Measurements from ENCODE around the gene SLITRK3. TPM values are rescaled to one million over a fixed set of nuclear protein-coding genes. Genes with fewer than 3 reads are reported as not detected.

Gene SLITRK3, protein sequence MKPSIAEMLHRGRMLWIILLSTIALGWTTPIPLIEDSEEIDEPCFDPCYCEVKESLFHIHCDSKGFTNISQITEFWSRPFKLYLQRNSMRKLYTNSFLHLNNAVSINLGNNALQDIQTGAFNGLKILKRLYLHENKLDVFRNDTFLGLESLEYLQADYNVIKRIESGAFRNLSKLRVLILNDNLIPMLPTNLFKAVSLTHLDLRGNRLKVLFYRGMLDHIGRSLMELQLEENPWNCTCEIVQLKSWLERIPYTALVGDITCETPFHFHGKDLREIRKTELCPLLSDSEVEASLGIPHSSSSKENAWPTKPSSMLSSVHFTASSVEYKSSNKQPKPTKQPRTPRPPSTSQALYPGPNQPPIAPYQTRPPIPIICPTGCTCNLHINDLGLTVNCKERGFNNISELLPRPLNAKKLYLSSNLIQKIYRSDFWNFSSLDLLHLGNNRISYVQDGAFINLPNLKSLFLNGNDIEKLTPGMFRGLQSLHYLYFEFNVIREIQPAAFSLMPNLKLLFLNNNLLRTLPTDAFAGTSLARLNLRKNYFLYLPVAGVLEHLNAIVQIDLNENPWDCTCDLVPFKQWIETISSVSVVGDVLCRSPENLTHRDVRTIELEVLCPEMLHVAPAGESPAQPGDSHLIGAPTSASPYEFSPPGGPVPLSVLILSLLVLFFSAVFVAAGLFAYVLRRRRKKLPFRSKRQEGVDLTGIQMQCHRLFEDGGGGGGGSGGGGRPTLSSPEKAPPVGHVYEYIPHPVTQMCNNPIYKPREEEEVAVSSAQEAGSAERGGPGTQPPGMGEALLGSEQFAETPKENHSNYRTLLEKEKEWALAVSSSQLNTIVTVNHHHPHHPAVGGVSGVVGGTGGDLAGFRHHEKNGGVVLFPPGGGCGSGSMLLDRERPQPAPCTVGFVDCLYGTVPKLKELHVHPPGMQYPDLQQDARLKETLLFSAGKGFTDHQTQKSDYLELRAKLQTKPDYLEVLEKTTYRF
- total RNA-seq: 1 to 10 TPM in 1 of 2 donors, under 1 TPM in 1; 0.29 to 1.2 TPM
- long read RNA-seq, donor 1: 0 reads
- long read RNA-seq, donor 2: 0 reads

GRCh38 chr3:165195640-165196576 lies at the start of gene SLITRK3:
Gene SLITRK3 (minus strand): TSS chr3:165196384. CDS start chr3:165190830, 5,554 bp downstream.
- peak; percentile 58 for DNase-seq (ENCODE audit: low spot score)

DNA sequence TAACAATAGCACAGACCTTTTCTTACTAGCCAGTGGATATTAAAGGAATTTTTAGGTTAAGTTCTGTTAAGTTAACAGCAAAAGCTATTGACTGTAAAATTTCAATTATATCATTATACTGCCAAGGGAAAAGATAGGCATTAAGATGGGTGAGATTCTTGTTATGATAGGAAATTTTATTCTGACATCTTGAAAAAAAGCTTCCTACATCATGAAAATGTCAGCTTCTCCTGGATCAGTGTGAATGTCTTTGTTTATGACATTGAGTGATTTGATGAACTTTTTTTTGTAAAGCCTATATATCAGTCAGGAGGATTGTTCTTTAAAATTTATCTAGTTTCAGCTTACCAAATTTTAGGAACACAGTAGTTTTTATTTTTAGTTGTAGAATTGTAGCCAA lies 47.4 kb upstream of the SLITRK3 start:
- intact Hi-C loops (cut with DNase I): no loop called here
- DNase-seq (ENCODE audit: low spot score): no peak

More at GRCh38 chr3:165195640-165196576, at the start of gene SLITRK3:
- intact Hi-C loops (cut with DNase I): no loop called here

- DNase-seq (ENCODE audit: low spot score): no peak
- intact Hi-C loops (cut with DNase I): no loop called here
Observed at GRCh38 chr3:165233501-165234195, 37.5 kb upstream of the SLITRK3 start.

GRCh38 chr3:165225604-165226003 lies 29.4 kb upstream of the SLITRK3 start:
- no peak for DNase-seq (ENCODE audit: low spot score)
- intact Hi-C loops (cut with DNase I): no loop called here

DNA sequence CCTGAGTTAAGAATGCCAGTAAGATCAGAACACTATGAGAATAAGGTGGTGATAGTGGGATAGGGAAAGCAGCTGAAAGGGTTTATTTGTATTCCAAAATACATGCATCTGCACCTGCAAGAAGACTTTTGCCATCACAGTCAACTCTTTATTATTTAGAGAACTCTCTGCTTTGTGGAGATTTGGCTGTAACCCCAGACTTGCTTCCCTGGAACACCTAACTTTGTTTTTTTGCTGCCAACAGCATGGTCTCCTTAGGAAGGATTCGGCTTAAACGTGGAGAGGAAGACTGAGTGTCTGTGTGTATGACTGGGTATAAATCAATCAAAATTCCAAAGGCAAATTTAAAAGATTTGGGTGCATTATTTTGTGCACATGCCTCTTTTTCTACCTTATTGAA lies 21.6 kb upstream of the SLITRK3 start:
- no peak for DNase-seq (ENCODE audit: low spot score)
- intact Hi-C loops (cut with DNase I): no loop called here

- intact Hi-C loops (cut with DNase I): no loop called here
- no peak for DNase-seq (ENCODE audit: low spot score)
Observed at GRCh38 chr3:165212580-165212979, 16.4 kb upstream of the SLITRK3 start.

- DNase-seq (ENCODE audit: low spot score): no peak
- intact Hi-C loops (cut with DNase I): no loop called here
Observed at GRCh38 chr3:165211721-165212120, 15.5 kb upstream of the SLITRK3 start.

GRCh38 chr3:165210727-165211126 lies 14.5 kb upstream of the SLITRK3 start:
- no peak for DNase-seq (ENCODE audit: low spot score)
- intact Hi-C loops (cut with DNase I): no loop called here

DNA sequence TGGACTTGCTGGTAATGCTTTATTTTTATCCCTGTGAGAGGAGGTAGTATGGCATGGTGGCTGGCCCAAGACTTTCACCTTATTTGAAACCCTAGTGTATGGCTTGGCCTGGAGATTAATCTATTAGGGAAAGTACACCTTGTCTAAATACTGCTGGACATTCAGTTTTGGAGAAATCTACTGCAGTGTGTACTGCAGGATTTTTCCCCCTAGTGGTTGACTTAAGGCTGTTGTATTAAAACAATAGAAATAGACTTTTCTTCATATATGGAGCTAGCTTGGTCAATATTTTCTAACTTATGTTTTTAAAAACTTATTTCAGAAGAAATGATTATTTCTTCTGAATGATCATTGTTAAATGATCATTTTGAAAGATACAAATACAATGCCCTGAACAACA lies 13.9 kb upstream of the SLITRK3 start:
- intact Hi-C loops (cut with DNase I): no loop called here
- no peak for DNase-seq (ENCODE audit: low spot score)

- peak; percentile 93 for DNase-seq (ENCODE audit: low spot score)
- intact Hi-C loops (cut with DNase I): no loop called here
Observed at GRCh38 chr3:165206454-165207266, 10.5 kb upstream of the SLITRK3 start.

DNA sequence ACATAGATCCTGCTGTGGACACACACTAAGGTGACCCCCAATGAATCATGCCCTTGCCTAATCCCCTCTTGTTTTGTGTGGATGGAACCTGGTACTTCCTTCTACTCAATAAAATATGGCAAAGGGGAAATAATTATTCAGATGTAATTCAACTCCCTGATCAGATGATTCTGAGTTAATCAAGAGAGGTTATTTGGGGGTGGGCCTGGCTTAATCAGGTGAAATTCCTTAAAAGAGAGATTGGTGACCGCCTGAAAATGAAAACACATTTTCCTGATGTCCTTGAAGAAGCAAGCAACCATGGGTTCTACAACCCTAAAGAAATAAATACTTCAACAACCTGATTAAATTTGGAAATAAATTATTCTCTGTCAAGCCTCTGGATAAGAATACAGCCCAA lies 8.3 kb upstream of the SLITRK3 start:
- no peak for DNase-seq (ENCODE audit: low spot score)
- intact Hi-C loops (cut with DNase I): no loop called here

DNA sequence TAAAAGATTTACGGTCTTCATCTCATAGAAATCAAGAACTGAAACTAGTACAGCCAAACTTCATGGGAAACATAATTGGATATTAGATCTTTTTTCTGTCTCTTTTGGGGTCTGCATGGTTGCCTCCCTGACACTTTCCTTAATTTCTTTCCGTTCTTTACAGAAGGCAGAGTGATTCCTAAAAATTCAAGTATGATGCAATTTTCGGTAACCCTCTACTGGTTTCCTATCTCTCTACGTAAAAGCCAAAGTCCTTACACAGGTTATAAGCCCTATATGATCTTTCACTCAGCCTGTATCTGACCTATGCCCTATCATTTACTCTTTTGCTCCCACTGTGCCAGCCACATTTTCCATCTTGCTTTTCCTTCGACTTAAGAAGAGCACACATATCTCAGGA lies 6.8 kb upstream of the SLITRK3 start:
- DNase-seq (ENCODE audit: low spot score): no peak
- intact Hi-C loops (cut with DNase I): no loop called here

GRCh38 chr3:165201964-165202363 lies 5.8 kb upstream of the SLITRK3 start:
- intact Hi-C loops (cut with DNase I): no loop called here
- DNase-seq (ENCODE audit: low spot score): no peak

GRCh38 chr3:165197481-165197800 lies 1.3 kb upstream of the SLITRK3 start:
- no peak for DNase-seq (ENCODE audit: low spot score)
- intact Hi-C loops (cut with DNase I): no loop called here

DNA sequence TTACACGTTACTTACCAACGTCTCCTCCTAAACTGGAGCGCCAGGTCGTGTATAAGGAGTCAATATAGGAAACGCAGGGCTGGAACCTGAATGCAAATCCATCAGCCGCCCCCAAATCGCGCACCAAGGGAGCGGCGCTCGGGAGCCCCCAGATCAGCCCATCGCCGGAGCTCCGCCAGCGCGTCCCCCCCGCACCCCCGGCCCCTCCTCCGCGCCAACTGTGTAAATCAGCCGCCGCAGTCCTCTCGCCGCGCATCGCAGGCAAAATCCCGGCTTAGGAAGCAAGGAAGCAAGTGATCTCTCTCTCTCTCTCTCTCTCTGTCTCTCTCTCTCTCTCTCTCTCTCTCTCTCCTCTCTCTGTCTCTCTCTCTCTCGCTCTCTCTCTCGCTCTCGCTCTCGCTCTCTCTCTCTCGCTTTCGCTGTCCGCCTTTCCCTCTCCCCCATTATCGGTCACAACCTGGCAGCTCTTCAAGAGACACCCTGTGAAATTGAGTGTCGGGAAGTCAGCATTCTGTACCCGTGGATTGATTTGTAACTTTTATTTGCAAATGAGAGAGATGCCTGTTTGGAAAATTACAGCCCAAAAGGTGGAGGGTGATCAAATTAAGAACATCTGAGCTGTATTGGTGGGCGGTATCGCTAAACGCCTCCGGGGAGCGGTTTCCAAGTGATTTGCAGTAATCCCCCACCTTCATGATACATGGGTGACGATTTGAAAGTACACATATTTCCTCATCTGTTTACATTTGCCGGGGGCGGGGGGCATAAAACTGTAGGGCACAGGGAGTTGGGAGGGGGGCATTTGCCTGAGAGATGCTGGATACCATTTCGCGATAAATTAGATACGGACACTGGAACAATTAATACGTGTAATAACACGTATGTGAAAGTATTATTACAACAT lies 645 bp upstream of the SLITRK3 start:
- intact Hi-C loops (cut with DNase I): no loop called here
- peak; percentile 66 for DNase-seq (ENCODE audit: low spot score)

DNA sequence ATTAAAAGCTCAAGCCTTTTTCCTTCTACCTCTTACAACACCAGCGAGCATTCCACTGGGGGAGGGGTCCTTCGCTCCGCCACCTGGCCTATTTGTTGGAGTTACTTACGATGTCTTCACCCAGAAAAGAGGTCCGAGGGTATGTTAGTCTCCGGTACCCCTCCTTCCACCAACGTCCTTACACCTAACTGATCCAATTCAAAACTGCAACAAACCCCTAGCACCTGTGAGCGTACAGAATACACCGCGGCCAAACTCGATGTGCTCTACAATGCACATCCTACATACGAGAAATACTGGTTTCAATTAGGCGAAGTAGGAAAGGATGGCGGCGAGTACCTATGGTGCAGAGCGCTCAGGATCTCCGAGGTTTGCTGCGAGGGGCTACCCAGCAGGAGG lies 944 bp downstream of the SLITRK3 start:
- intact Hi-C loops (cut with DNase I): no loop called here
- no peak for DNase-seq (ENCODE audit: low spot score)
